ENCODE measurements around the gene RNF182. TPM values are rescaled to one million over a fixed set of nuclear protein-coding genes. Genes with fewer than 3 reads are reported as not detected.
"Not testable (repeated sequence)": the region's sequence is repeated elsewhere in the genome, so short reads cannot be mapped to it uniquely, and the experiment has no call there.

The RNF182 gene
- total RNA-seq, result 1 to 10 TPM in 1 of 4 donors, under 1 TPM in 2, not detected in 1; 0.32 to 1.3 (median 0.42) TPM

- no peak within 1 kb of the TSS for H3K4me3 ChIP-seq (ENCODE audit: low read depth, poor library complexity, severe bottlenecking)
- TF ChIP-seq POLR2A (IDR thresholded peaks at IDR 0.05), result no peak
- no peak for TF ChIP-seq CTCF (IDR thresholded peaks at IDR 0.05)
- intact Hi-C loops (cut with DNase I; ENCODE audit: low total_unique reads), result no loop called here
- DNase-seq (ENCODE audit: low spot score in 2 of 2), result no peak
- WGBS, 2 donors, result 3 to 14% methylated on average over 14 to 43 of the region's 65 CpGs
These were observed at the start of gene RNF182 for GRCh38 chr6:13924949-13925881. TSS of gene RNF182 (plus strand) at chr6:13924952. CDS start at chr6:13977120, 52,168 bp downstream.

- TF ChIP-seq CTCF (IDR thresholded peaks at IDR 0.05), result no peak
- no peak for TF ChIP-seq POLR2A (IDR thresholded peaks at IDR 0.05)
- no peak overlapping the region for H3K4me3 ChIP-seq (ENCODE audit: low read depth, poor library complexity, severe bottlenecking)
- DNase-seq (ENCODE audit: low spot score in 2 of 2), result no peak
- intact Hi-C loops (cut with DNase I; ENCODE audit: low total_unique reads), result no loop called here
These were observed 47.7 kb upstream of the RNF182 start for GRCh38 chr6:13877051-13877450.

GRCh38 chr6:13880061-13880663, 44.6 kb upstream of the RNF182 start:
- intact Hi-C loops (cut with DNase I; ENCODE audit: low total_unique reads), result not testable (repeated sequence)

GRCh38 chr6:13881621-13882165, 43.1 kb upstream of the RNF182 start:
- intact Hi-C loops (cut with DNase I; ENCODE audit: low total_unique reads), result no loop called here
- TF ChIP-seq POLR2A (IDR thresholded peaks at IDR 0.05), result no peak
- no peak for TF ChIP-seq CTCF (IDR thresholded peaks at IDR 0.05)
- no peak overlapping the region for H3K4me3 ChIP-seq (ENCODE audit: low read depth, poor library complexity, severe bottlenecking)
- WGBS, 2 donors, result 57 to 59% methylated on average over 9 of the region's 9 CpGs
- DNase-seq (ENCODE audit: low spot score in 2 of 2), result no peak

More at GRCh38 chr6:13880061-13880663, 44.6 kb upstream of the RNF182 start:
- not testable (repeated sequence) for DNase-seq (ENCODE audit: low spot score in 2 of 2); H3K4me3 ChIP-seq (ENCODE audit: low read depth, poor library complexity, severe bottlenecking)
- WGBS, 2 donors, result 73 to 81% methylated on average over 12 of the region's 12 CpGs

- DNase-seq (ENCODE audit: low spot score in 2 of 2), result no peak
- no peak for TF ChIP-seq POLR2A (IDR thresholded peaks at IDR 0.05)
- intact Hi-C loops (cut with DNase I; ENCODE audit: low total_unique reads), result no loop called here
- no peak overlapping the region for H3K4me3 ChIP-seq (ENCODE audit: low read depth, poor library complexity, severe bottlenecking)
These were observed 40.8 kb upstream of the RNF182 start for GRCh38 chr6:13883966-13884365.

- no peak for DNase-seq (ENCODE audit: low spot score in 2 of 2)
- 78% methylated on average over 5 of the region's 5 CpGs for WGBS, 2 donors
- TF ChIP-seq POLR2A (IDR thresholded peaks at IDR 0.05) (no peak), CTCF (IDR thresholded peaks at IDR 0.05) (no peak)
- no peak overlapping the region for H3K4me3 ChIP-seq (ENCODE audit: low read depth, poor library complexity, severe bottlenecking)
- intact Hi-C loops (cut with DNase I; ENCODE audit: low total_unique reads), result no loop called here
These were observed 40.4 kb upstream of the RNF182 start for GRCh38 chr6:13884397-13884796.

Measured in lower leg skin (tissue), 4 donors.